GM23338 (cell line): ENCODE data around the gene RIIAD1. TPM values are rescaled to one million over a fixed set of nuclear protein-coding genes. Genes with fewer than 3 reads are reported as not detected.

Experiments used
- ATAC-seq: fragments of 200-7000 bp; cut with Tn5 transposase; 3 replicates; pipeline ENCODE4 v1.9.1; 2020
- DNase-seq: peaks from one replicate; pipeline ENCODE4 v3.0.0-alpha.2; 2015; ENCODE audit warnings: low spot score
- H2AFZ ChIP-seq: fragments of 200-600 bp; sonication (generic); 2 replicates; pipeline ENCODE4 v1.8.0; 2016; ENCODE audit warnings: antibody characterized with exemption, mild to moderate bottlenecking, moderate library complexity
- H3F3A ChIP-seq: fragments of 200-600 bp; sonication (generic); replicated peaks from 2 replicates; pipeline ENCODE4 v1.8.0; 2017; ENCODE audit warnings: antibody characterized with exemption, mixed run types, low read depth
- H3K27ac ChIP-seq: fragments of 200-600 bp; sonication (generic); 2 replicates; pipeline ENCODE4 v1.6.1; 2016; ENCODE audit warnings: low read depth
- H3K27me3 ChIP-seq: fragments of 200-600 bp; sonication (generic); 2 replicates; pipeline ENCODE4 v1.8.0; 2016; ENCODE audit warnings: mild to moderate bottlenecking, mixed run types, moderate library complexity; ENCODE audit not compliant: insufficient read depth
- H3K36me3 ChIP-seq: fragments of 200-600 bp; sonication (generic); 2 replicates; pipeline ENCODE4 v1.8.0; 2016; ENCODE audit warnings: mild to moderate bottlenecking; ENCODE audit not compliant: insufficient read depth
- H3K4me1 ChIP-seq: fragments of 200-600 bp; sonication (generic); 2 replicates; pipeline ENCODE4 v1.8.0; 2016; ENCODE audit warnings: mild to moderate bottlenecking, moderate library complexity; ENCODE audit not compliant: insufficient read depth
- H3K4me2 ChIP-seq: fragments of 200-600 bp; sonication (generic); 2 replicates; pipeline ENCODE4 v1.7.1; 2017; ENCODE audit warnings: mixed run types
- H3K4me3 ChIP-seq: fragments of 200-600 bp; sonication (generic); 2 replicates; pipeline ENCODE4 v1.6.1; 2016; ENCODE audit warnings: mixed run types
- H3K79me2 ChIP-seq: fragments of 200-600 bp; sonication (generic); replicated peaks from 2 replicates; pipeline ENCODE4 v1.8.0; 2017; ENCODE audit warnings: mild to moderate bottlenecking; ENCODE audit not compliant: insufficient read depth
- H3K9me2 ChIP-seq: fragments of 200-600 bp; sonication (generic); 2 replicates; pipeline ENCODE4 v1.8.0; 2017; ENCODE audit not compliant: insufficient read depth
- H4K20me1 ChIP-seq: fragments of 200-600 bp; sonication (generic); replicated peaks from 2 replicates; pipeline ENCODE4 v1.8.0; 2017; ENCODE audit warnings: mild to moderate bottlenecking; ENCODE audit not compliant: insufficient read depth
- H3K27ac Mint-ChIP-seq: 2 replicates; pipeline ENCODE4 v1.8.0; 2020; ENCODE audit warnings: inconsistent platforms, mild to moderate bottlenecking, moderate library complexity, mixed read lengths
- H3K27me3 Mint-ChIP-seq: 3 replicates; pipeline ENCODE4 v1.8.0; 2022; ENCODE audit warnings: low read depth, mild to moderate bottlenecking, moderate library complexity, mixed read lengths, inconsistent platforms; ENCODE audit not compliant: insufficient read depth, poor library complexity
- H3K36me3 Mint-ChIP-seq: 3 replicates; pipeline ENCODE4 v1.8.0; 2021; ENCODE audit warnings: low read depth, mild to moderate bottlenecking, inconsistent platforms, moderate library complexity, mixed read lengths
- H3K4me1 Mint-ChIP-seq: 3 replicates; pipeline ENCODE4 v1.8.0; 2020; ENCODE audit warnings: mild to moderate bottlenecking, inconsistent platforms, mixed read lengths
- H3K4me3 Mint-ChIP-seq: 3 replicates; pipeline ENCODE4 v1.8.0; 2021; ENCODE audit warnings: moderate library complexity, mild to moderate bottlenecking, inconsistent platforms, mixed read lengths
- H3K9me3 Mint-ChIP-seq: 3 replicates; pipeline ENCODE4 v1.8.0; 2020; ENCODE audit warnings: moderate library complexity, mild to moderate bottlenecking, inconsistent platforms, mixed read lengths
- CREB1 ChIP-seq: fragments of 250-450 bp; sonication (Bioruptor Pico); IDR thresholded peaks from 2 replicates; pipeline ENCODE4 v1.5.0; 2020; ENCODE audit warnings: low read depth, mild to moderate bottlenecking, moderate library complexity
- EZH2 ChIP-seq: fragments of 200-600 bp; sonication (generic); IDR thresholded peaks from one replicate; pipeline ENCODE4 v1.8.0; 2017; ENCODE audit warnings: antibody characterized with exemption, mild to moderate bottlenecking, low read depth; ENCODE audit not compliant: unreplicated experiment
- EZH2phosphoT487 ChIP-seq: fragments of 200-600 bp; sonication (generic); IDR thresholded peaks from one replicate; pipeline ENCODE4 v1.8.1; 2018; ENCODE audit warnings: antibody characterized with exemption; ENCODE audit not compliant: unreplicated experiment
- NANOG ChIP-seq: IDR thresholded peaks from 2 replicates; pipeline ENCODE4 v1.6.1; 2016; ENCODE audit warnings: antibody characterized with exemption, borderline replicate concordance
- POLR2AphosphoS5 ChIP-seq: IDR thresholded peaks from 2 replicates; pipeline ENCODE4 v1.6.1; 2016; ENCODE audit warnings: antibody characterized with exemption, low read depth
- STAT1 ChIP-seq: IDR thresholded peaks from one replicate; pipeline ENCODE4 v1.6.1; 2016; ENCODE audit warnings: antibody characterized with exemption; ENCODE audit not compliant: unreplicated experiment
- ZNF114 ChIP-seq: fragments of 250-450 bp; sonication (Bioruptor Pico); IDR thresholded peaks from 2 replicates; pipeline ENCODE4 v1.5.0; 2020; ENCODE audit warnings: mild to moderate bottlenecking, moderate library complexity
- ZNF331 ChIP-seq: fragments of 250-450 bp; sonication (Bioruptor Pico); IDR thresholded peaks from 2 replicates; pipeline ENCODE4 v1.5.0; 2020; ENCODE audit warnings: low read depth, mild to moderate bottlenecking, moderate library complexity
- polyA plus RNA-seq: library from polyadenylated mRNA; unstranded; fragments of >200 nt; fragmentation: Nextera tagmentation; extraction: Ambion mirVana; gene quantifications from 2 replicates; pipeline ENCODE4 v1.2.1, GENCODE V29; 2016
- total RNA-seq: library from RNA; depleted of rRNA; stranded (reverse); fragments of >200 nt; shearing (Covaris generic); gene quantifications from 2 replicates; pipeline ENCODE4 v1.2.3, GENCODE V29; 2014
- TF ChIP-seq, protein P1 (sequence below): IDR thresholded peaks from one replicate; pipeline ENCODE4 v1.6.1; 2018; ENCODE audit warnings: antibody characterized with exemption; ENCODE audit not compliant: unreplicated experiment
- TF ChIP-seq, protein P2 (sequence below), 2 experiments: fragments of 200-600 bp in 1 of 2; sonication (generic) in 1 of 2; conservative IDR thresholded peaks; 2 replicates each; pipeline versions ENCODE4 v1.5.1 to v1.6.1; 2016 to 2017; ENCODE audit warnings: antibody characterized with exemption in 2 of 2, low read depth in 2 of 2, mild to moderate bottlenecking in 2 of 2, moderate library complexity in 1 of 2

RIIAD1 gene
- total and polyA plus RNA-seq, 2 experiments from 2014 or later: not detected

DNA sequence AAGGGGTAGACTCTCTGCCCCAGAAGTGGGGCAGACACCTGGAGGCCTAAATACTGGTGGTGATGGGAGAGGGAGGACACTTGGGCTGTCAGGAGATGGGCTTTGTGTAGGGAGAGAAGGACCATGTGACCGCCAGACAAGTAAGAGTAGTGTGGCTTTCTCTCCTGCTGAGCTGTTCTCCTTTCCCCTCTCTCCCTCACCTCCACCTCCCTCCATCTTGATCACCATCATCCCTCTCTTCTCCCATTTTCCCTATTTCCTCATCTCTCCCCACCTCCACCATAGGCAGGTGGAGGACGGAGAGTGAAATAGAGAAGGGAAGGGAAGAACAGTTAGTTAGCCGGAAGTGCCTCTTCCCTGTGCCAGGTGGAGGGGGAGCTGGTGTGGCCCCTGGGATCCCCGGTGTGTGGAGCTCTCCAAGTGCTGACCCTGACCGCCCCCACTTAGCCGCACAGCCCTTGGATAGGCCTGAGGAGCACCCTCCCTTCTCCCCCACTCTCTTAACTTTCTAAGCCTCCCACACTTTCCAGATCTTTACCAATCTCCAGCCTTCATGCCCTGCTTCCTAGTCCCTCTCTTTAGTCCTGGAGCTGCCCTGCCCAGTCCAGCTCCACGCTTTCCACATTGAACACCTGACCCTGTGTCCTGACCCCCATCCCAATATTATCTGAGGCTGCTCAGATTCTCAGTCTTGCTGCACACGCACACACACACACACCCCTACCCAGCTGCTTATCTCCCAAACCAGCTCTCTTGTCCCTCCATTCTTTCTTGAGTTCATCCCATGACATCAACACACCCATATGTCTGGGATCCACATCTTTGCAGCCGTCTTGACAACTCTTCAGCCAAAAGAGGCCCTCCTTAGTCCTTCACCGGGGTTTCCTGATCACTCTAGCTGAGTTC, 6.2 kb upstream of the RIIAD1 start:
- Mint-ChIP-seq H3K9me3 (no peaks in the 10 kb centered on the region), H3K27ac (no peak overlapping the region), H3K4me1 (peaks cover 31% of the 10 kb centered on the region), H3K36me3 (no peaks in the 10 kb centered on the region), H3K4me3 (peak overlapping the region; percentile 7; the same call in 1 of the 3 replicates), H3K27me3 (peaks cover 22% of the 10 kb centered on the region)
- peak; percentile 51 for DNase-seq
- Histone ChIP-seq H3K4me2 (peak overlapping the region; percentile 81), H4K20me1 (no peaks in the 10 kb centered on the region), H3K36me3 (no peaks in the 10 kb centered on the region), H3K4me3 (no peak overlapping the region), H3K4me1 (peaks cover 16% of the 10 kb centered on the region), H3K79me2 (no peaks in the 10 kb centered on the region), H3F3A (no peaks in the 10 kb centered on the region), H3K9me2 (no peaks in the 10 kb centered on the region), H3K27me3 (peaks cover 29% of the 10 kb centered on the region), H2AFZ (no peak overlapping the region; the same call in 1 of the 2 replicates), H3K27ac (no peak overlapping the region)
- ATAC-seq: peak; percentile 37
- TF ChIP-seq POLR2AphosphoS5: no peak
- TF ChIP-seq, protein P1, sequence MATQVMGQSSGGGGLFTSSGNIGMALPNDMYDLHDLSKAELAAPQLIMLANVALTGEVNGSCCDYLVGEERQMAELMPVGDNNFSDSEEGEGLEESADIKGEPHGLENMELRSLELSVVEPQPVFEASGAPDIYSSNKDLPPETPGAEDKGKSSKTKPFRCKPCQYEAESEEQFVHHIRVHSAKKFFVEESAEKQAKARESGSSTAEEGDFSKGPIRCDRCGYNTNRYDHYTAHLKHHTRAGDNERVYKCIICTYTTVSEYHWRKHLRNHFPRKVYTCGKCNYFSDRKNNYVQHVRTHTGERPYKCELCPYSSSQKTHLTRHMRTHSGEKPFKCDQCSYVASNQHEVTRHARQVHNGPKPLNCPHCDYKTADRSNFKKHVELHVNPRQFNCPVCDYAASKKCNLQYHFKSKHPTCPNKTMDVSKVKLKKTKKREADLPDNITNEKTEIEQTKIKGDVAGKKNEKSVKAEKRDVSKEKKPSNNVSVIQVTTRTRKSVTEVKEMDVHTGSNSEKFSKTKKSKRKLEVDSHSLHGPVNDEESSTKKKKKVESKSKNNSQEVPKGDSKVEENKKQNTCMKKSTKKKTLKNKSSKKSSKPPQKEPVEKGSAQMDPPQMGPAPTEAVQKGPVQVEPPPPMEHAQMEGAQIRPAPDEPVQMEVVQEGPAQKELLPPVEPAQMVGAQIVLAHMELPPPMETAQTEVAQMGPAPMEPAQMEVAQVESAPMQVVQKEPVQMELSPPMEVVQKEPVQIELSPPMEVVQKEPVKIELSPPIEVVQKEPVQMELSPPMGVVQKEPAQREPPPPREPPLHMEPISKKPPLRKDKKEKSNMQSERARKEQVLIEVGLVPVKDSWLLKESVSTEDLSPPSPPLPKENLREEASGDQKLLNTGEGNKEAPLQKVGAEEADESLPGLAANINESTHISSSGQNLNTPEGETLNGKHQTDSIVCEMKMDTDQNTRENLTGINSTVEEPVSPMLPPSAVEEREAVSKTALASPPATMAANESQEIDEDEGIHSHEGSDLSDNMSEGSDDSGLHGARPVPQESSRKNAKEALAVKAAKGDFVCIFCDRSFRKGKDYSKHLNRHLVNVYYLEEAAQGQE: peak; percentile 72

DNA sequence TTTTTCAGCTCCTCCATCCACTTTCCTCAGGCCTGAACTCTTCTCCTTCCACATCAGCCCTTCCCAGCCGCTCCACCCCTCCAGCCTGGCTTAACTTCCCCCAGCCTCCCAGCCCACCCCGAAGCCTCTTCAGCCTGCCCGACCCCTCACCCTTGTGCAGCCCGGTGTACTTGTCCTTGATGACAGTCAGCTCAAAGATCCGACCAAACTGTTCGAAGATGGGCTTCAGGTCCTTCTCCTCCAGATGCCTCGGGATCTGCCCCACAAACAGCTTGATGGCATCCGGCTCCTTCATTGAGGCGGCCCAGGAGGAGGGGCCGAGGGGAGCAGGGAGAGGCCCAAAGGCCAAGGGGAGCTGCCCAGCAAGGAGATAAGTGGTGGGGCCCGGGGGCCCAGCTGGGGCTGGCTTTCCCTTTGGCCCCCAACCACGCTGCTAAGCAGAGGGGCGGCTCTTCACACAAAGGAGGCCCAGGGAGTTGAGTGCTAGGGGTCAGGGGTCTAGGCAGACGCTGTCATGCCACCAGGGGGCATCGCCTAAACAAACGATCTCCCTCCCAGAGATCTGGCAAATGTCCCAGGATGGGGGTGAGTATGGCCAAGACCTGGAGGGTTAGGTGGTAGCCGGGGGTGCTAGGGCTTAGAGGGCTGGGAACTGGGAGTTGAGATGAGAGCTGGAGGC, 5.5 kb upstream of the RIIAD1 start:
- no peaks in the 10 kb centered on the region for H4K20me1 ChIP-seq
- Mint-ChIP-seq H3K27me3 (peaks cover 23% of the 10 kb centered on the region), H3K36me3 (no peaks in the 10 kb centered on the region), H3K4me1 (peaks cover 35% of the 10 kb centered on the region), H3K9me3 (no peaks in the 10 kb centered on the region), H3K27ac (no peak overlapping the region), H3K4me3 (peak overlapping the region; percentile 72)
- H3K27ac ChIP-seq: no peak overlapping the region
- H3K4me3 ChIP-seq: peak overlapping the region; percentile 64
- TF ChIP-seq STAT1 (no peak), ZNF331 (CRISPR knock-in tag) (no peak), NANOG (no peak), EZH2 (no peak), CREB1 (CRISPR knock-in tag) (no peak), POLR2AphosphoS5 (no peak), EZH2phosphoT487 (no peak), ZNF114 (CRISPR knock-in tag) (no peak)
- TF ChIP-seq, protein P2, sequence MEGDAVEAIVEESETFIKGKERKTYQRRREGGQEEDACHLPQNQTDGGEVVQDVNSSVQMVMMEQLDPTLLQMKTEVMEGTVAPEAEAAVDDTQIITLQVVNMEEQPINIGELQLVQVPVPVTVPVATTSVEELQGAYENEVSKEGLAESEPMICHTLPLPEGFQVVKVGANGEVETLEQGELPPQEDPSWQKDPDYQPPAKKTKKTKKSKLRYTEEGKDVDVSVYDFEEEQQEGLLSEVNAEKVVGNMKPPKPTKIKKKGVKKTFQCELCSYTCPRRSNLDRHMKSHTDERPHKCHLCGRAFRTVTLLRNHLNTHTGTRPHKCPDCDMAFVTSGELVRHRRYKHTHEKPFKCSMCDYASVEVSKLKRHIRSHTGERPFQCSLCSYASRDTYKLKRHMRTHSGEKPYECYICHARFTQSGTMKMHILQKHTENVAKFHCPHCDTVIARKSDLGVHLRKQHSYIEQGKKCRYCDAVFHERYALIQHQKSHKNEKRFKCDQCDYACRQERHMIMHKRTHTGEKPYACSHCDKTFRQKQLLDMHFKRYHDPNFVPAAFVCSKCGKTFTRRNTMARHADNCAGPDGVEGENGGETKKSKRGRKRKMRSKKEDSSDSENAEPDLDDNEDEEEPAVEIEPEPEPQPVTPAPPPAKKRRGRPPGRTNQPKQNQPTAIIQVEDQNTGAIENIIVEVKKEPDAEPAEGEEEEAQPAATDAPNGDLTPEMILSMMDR (conservative IDR thresholded peaks at IDR 0.05; ENCODE audit: low read depth in 2 of 2): peak; percentile 67 to 75
- TF ChIP-seq, protein P1: peak; percentile 39
- H3F3A ChIP-seq: no peaks in the 10 kb centered on the region
- peak; percentile 89 for DNase-seq
- H3K4me1 ChIP-seq: peaks cover 22% of the 10 kb centered on the region
- H3K9me2 ChIP-seq: no peaks in the 10 kb centered on the region
- peaks cover 37% of the 10 kb centered on the region for H3K27me3 ChIP-seq
- ATAC-seq: peak; percentile 73
- H3K4me2 ChIP-seq: peak overlapping the region; percentile 81
- H2AFZ ChIP-seq: peak overlapping the region; percentile 87
- no peaks in the 10 kb centered on the region for H3K79me2 ChIP-seq
- H3K36me3 ChIP-seq: no peaks in the 10 kb centered on the region
